ENCODE results near the gene MGA. TPM values are rescaled to one million over a fixed set of nuclear protein-coding genes. Genes with fewer than 3 reads are reported as not detected.
"Not testable (repeated sequence)": the region's sequence is repeated elsewhere in the genome, so short reads cannot be mapped to it uniquely, and the experiment has no call there.

MGA gene
- total RNA-seq, 1 experiment from 2014 or later, result 21.4 TPM

GRCh38 chr15:41714291-41714690 lies 54.1 kb downstream of the MGA start:
- DNase-seq, result no peak
- no peak overlapping the region for H3K4me3 ChIP-seq (ENCODE audit: insufficient read depth, low read depth, low read length)
- H3K36me3 ChIP-seq (replicated peaks; ENCODE audit: control insufficient read depth, insufficient read depth, low read length), result peaks cover 8% of the 10 kb centered on the region
- H3K27me3 ChIP-seq (ENCODE audit: control insufficient read depth, insufficient read depth, low read length), result no peaks in the 10 kb centered on the region

- DNase-seq, result no peak
- Histone ChIP-seq H3K36me3 (replicated peaks; ENCODE audit: control insufficient read depth, insufficient read depth, low read length) (peaks cover 2% of the 10 kb centered on the region; the same call in 1 of the 2 replicates), H3K27me3 (ENCODE audit: control insufficient read depth, insufficient read depth, low read length) (no peaks in the 10 kb centered on the region), H3K4me3 (ENCODE audit: insufficient read depth, low read depth, low read length) (no peak overlapping the region)
Measured at GRCh38 chr15:41716864-41717263, 56.7 kb downstream of the MGA start.

- no peak for DNase-seq
- H3K27me3 ChIP-seq (ENCODE audit: control insufficient read depth, insufficient read depth, low read length), result no peaks in the 10 kb centered on the region
- 0 out of 2 replicates have a peak, but pooled peaks cover 2% of the 10 kb centered on the region for H3K36me3 ChIP-seq (replicated peaks; ENCODE audit: control insufficient read depth, insufficient read depth, low read length)
- H3K4me3 ChIP-seq (ENCODE audit: insufficient read depth, low read depth, low read length), result no peak overlapping the region
Measured at GRCh38 chr15:41727143-41727542, 66.9 kb downstream of the MGA start.

GRCh38 chr15:41728061-41728460 lies 67.9 kb downstream of the MGA start:
- H3K4me3 ChIP-seq (ENCODE audit: insufficient read depth, low read depth, low read length); H3K27me3 ChIP-seq (ENCODE audit: control insufficient read depth, insufficient read depth, low read length); DNase-seq; H3K36me3 ChIP-seq (replicated peaks; ENCODE audit: control insufficient read depth, insufficient read depth, low read length): not testable (repeated sequence)

- H3K4me3 ChIP-seq (ENCODE audit: insufficient read depth, low read depth, low read length), result no peak overlapping the region
- no peaks in the 10 kb centered on the region for H3K27me3 ChIP-seq (ENCODE audit: control insufficient read depth, insufficient read depth, low read length)
- DNase-seq, result no peak
- H3K36me3 ChIP-seq (replicated peaks; ENCODE audit: control insufficient read depth, insufficient read depth, low read length), result peaks cover 3% of the 10 kb centered on the region; the same call in 1 of the 2 replicates
Measured at GRCh38 chr15:41730543-41730942, 70.3 kb downstream of the MGA start.

- no peaks in the 10 kb centered on the region for H3K27me3 ChIP-seq (ENCODE audit: control insufficient read depth, insufficient read depth, low read length)
Measured at GRCh38 chr15:41732483-41732882, 72.3 kb downstream of the MGA start.

GRCh38 chr15:41734079-41734478 lies 73.9 kb downstream of the MGA start:
- Histone ChIP-seq H3K36me3 (replicated peaks; ENCODE audit: control insufficient read depth, insufficient read depth, low read length) (peaks cover 8% of the 10 kb centered on the region), H3K27me3 (ENCODE audit: control insufficient read depth, insufficient read depth, low read length) (no peaks in the 10 kb centered on the region), H3K4me3 (ENCODE audit: insufficient read depth, low read depth, low read length) (no peak overlapping the region)
- no peak for DNase-seq

More at GRCh38 chr15:41732483-41732882, 72.3 kb downstream of the MGA start:
- Histone ChIP-seq H3K4me3 (ENCODE audit: insufficient read depth, low read depth, low read length) (no peak overlapping the region), H3K36me3 (replicated peaks; ENCODE audit: control insufficient read depth, insufficient read depth, low read length) (peaks cover 8% of the 10 kb centered on the region)
- no peak for DNase-seq

GRCh38 chr15:41735046-41735445 lies 74.8 kb downstream of the MGA start:
- Histone ChIP-seq H3K4me3 (ENCODE audit: insufficient read depth, low read depth, low read length) (no peak overlapping the region), H3K27me3 (ENCODE audit: control insufficient read depth, insufficient read depth, low read length) (no peaks in the 10 kb centered on the region), H3K36me3 (replicated peaks; ENCODE audit: control insufficient read depth, insufficient read depth, low read length) (peaks cover 9% of the 10 kb centered on the region)
- no peak for DNase-seq

- H3K36me3 ChIP-seq (replicated peaks; ENCODE audit: control insufficient read depth, insufficient read depth, low read length); H3K4me3 ChIP-seq (ENCODE audit: insufficient read depth, low read depth, low read length); H3K27me3 ChIP-seq (ENCODE audit: control insufficient read depth, insufficient read depth, low read length); DNase-seq: not testable (repeated sequence)
Measured at GRCh38 chr15:41735492-41735891, 75.3 kb downstream of the MGA start.

GRCh38 chr15:41746802-41747201 lies 86.6 kb downstream of the MGA start:
- Histone ChIP-seq H3K27me3 (ENCODE audit: control insufficient read depth, insufficient read depth, low read length) (no peaks in the 10 kb centered on the region), H3K36me3 (replicated peaks; ENCODE audit: control insufficient read depth, insufficient read depth, low read length) (peaks cover 8% of the 10 kb centered on the region), H3K4me3 (ENCODE audit: insufficient read depth, low read depth, low read length) (no peak overlapping the region)
- DNase-seq, result no peak

GRCh38 chr15:41756198-41756597 lies 96.0 kb downstream of the MGA start:
- no peak for DNase-seq
- H3K36me3 ChIP-seq (replicated peaks; ENCODE audit: control insufficient read depth, insufficient read depth, low read length), result peaks cover 4% of the 10 kb centered on the region
- H3K27me3 ChIP-seq (ENCODE audit: control insufficient read depth, insufficient read depth, low read length), result no peaks in the 10 kb centered on the region
- no peak overlapping the region for H3K4me3 ChIP-seq (ENCODE audit: insufficient read depth, low read depth, low read length)

GRCh38 chr15:41772720-41773331 lies 112.6 kb downstream of the MGA start:
- no peak overlapping the region for H3K4me3 ChIP-seq (ENCODE audit: insufficient read depth, low read depth, low read length)
- H3K36me3 ChIP-seq (replicated peaks; ENCODE audit: control insufficient read depth, insufficient read depth, low read length), result no peaks in the 10 kb centered on the region; the same call in 1 of the 2 replicates
- peak; percentile 71 for DNase-seq
- H3K27me3 ChIP-seq (ENCODE audit: control insufficient read depth, insufficient read depth, low read length), result no peaks in the 10 kb centered on the region

GRCh38 chr15:41773332-41773728 lies 113.1 kb downstream of the MGA start:
- no peaks in the 10 kb centered on the region for H3K36me3 ChIP-seq (replicated peaks; ENCODE audit: control insufficient read depth, insufficient read depth, low read length)
- DNase-seq, result no peak
- peak overlapping the region; percentile 74 for H3K4me3 ChIP-seq (ENCODE audit: insufficient read depth, low read depth, low read length)
- no peaks in the 10 kb centered on the region for H3K27me3 ChIP-seq (ENCODE audit: control insufficient read depth, insufficient read depth, low read length)

GRCh38 chr15:41773729-41774061 lies 113.5 kb downstream of the MGA start:
- no peaks in the 10 kb centered on the region for H3K27me3 ChIP-seq (ENCODE audit: control insufficient read depth, insufficient read depth, low read length)
- peak overlapping the region; percentile 74 for H3K4me3 ChIP-seq (ENCODE audit: insufficient read depth, low read depth, low read length)
- DNase-seq, result no peak
- H3K36me3 ChIP-seq (replicated peaks; ENCODE audit: control insufficient read depth, insufficient read depth, low read length), result no peaks in the 10 kb centered on the region

GRCh38 chr15:41774062-41774881 lies 114.1 kb downstream of the MGA start, which contains the start of gene MAPKBP1:
Gene MAPKBP1 (plus strand): TSS chr15:41774484. CDS start chr15:41775276, 792 bp downstream.
- Histone ChIP-seq H3K27me3 (ENCODE audit: control insufficient read depth, insufficient read depth, low read length) (no peaks in the 10 kb centered on the region), H3K4me3 (ENCODE audit: insufficient read depth, low read depth, low read length) (peak within 1 kb of the TSS; percentile 74), H3K36me3 (replicated peaks; ENCODE audit: control insufficient read depth, insufficient read depth, low read length) (no peaks in the 10 kb centered on the region)
- peak; percentile 96 for DNase-seq
